UCSD-AML1 (cell line): Measurements from ENCODE around the gene KCNA3.

ENCODE experiments used
- DNase-seq: peaks from one replicate; lab custom pipeline; 2025; ENCODE audit not compliant: unreplicated experiment; lab: John Stamatoyannopoulos, UW

KCNA3 gene

DNA sequence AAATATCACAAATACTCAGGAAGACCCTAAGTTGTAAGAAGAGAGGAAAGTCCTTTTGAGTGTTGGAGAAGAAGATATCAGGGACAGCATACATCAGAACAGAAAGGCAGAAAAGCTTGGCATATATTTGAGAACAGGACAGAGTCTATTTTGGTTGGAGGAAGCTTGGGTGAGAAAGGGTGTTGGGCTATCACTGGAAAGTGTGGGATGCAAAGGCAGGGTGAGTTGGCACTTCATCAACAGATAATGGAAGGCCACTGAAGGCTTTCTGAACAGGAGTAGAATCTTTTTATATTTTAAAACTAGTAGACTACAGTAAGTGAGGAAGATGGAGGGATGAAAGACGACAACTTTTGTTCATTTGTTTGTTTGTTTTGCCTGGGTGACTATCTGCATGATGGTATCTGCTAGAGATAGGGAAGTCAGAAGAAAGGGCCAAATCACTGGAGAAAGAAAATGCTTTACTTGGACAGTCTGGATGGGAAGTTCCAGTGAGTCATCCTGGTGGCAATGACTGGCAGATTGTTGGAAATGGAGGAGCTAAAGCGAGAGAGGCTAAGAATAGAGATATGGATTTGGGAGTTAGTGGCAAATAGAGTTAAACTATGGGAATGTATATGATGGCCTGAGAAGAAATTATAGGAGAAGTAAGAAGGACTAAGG is 34.9 kb downstream of the KCNA3 start:
- no peak for DNase-seq

DNA sequence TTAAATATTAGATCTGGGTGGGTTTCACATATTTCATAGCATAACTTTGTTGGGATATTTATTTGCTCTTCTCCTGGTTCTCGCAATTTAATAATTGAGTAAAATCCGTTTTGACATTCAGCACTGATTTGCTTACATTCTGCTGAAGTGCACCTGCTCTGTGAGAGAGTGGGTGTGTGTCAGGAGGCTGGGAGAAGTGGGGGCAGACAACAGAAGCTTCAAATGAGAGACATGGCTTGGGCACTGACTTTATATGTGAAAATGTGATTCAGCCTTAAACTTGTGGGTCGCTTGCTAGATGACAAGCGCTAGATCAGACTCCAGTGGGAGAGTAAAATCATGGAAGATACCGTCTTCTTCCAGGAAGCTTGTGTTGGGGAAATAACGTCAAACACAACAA is 36.2 kb downstream of the KCNA3 start:
- no peak for DNase-seq

DNA sequence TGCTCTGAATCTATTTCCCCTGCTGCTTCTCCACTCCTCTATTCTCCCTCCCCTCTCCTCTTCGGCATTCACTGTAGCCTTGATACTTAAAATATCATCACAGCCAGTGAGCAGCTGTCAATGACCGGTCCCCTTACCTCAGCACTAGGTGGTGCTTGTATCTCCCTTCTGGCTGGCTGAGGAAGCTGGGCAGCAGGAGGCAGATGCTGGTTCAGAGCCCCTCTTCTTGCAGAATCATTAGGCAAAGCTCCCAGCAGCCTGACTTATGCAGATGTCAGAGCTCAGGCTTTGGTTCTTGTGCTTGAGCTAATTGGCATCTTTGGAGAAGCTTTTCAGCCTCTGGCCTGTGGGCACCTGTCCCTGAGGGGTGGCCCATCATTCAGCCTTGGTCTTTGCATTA is 36.7 kb downstream of the KCNA3 start:
- no peak for DNase-seq

DNA sequence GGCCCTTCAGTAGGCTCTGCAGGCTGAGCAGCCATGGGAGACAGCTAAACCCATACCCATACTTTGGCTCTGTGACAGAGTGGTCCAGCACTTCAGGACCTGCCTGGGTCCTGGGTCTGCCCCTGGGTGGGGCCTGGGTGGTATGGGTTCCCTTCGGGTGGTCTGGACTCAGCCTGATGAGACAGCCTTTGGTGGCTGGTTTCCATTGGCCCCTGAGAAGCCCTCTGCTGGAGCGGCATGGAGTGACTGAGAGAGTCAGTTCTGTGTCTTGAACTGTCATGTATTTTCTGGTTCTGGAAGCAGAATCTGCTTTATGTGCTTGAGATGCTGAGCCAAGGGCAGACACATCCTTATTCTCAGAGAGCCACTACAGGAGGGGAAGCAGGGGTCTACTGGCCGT is 37.3 kb downstream of the KCNA3 start:
- no peak for DNase-seq

DNA sequence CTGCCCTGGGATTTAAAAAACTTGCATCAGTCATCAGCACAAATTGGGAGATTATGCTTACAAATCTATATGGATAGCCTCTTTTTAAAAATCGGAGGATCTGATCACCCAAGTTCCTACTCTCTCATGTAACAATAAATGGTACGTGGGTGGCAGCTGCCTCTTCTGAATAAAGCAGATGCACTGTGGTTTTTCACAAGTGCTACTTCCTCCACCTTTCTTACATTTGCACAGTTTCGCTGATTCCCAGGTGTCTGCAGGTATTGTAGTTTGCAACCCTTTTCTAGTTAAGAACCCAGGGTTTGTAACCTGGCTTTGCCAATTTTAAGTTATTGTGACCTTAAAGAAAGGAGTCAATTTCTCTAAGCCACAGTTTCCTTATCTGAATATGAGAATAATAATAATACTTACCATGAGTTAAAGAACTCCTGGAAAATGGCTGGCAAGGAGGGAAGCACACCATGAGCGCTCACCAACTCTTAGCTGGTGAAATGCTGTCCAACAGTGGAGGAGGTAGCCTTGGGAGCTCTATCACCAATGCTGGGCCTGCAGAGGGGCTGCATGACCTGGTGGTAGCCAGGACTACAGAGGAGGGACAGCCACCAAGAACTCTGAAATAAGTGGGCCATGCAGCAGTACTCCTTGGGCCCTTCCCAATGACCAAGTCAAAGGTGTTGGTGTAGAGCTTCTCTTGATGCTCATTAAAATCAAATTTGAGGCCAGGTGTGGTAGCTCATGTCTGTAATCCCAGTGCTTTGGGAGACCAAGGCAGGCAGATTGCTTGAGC is 38.4 kb downstream of the KCNA3 start:
- DNase-seq: no peak

DNA sequence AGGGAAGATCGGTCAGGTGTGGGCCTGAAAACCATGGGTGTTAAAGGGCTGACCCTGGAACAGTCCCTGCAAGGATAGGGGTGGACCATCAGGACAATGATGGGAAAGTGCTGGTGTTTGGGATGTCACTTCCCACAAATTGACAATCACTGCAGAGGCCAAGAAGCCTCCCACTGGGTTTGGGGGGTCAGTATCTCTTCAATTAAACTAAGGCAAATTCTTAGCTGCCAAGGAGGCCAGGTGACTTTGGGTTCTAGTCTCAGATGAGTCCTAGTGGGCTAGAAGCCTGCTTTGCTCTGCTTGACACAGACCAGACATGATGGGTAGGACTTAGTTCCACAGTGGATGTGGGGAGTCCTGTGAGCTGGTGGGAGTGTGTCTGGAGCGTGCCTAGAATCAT is 39.3 kb downstream of the KCNA3 start:
- DNase-seq: no peak

DNA sequence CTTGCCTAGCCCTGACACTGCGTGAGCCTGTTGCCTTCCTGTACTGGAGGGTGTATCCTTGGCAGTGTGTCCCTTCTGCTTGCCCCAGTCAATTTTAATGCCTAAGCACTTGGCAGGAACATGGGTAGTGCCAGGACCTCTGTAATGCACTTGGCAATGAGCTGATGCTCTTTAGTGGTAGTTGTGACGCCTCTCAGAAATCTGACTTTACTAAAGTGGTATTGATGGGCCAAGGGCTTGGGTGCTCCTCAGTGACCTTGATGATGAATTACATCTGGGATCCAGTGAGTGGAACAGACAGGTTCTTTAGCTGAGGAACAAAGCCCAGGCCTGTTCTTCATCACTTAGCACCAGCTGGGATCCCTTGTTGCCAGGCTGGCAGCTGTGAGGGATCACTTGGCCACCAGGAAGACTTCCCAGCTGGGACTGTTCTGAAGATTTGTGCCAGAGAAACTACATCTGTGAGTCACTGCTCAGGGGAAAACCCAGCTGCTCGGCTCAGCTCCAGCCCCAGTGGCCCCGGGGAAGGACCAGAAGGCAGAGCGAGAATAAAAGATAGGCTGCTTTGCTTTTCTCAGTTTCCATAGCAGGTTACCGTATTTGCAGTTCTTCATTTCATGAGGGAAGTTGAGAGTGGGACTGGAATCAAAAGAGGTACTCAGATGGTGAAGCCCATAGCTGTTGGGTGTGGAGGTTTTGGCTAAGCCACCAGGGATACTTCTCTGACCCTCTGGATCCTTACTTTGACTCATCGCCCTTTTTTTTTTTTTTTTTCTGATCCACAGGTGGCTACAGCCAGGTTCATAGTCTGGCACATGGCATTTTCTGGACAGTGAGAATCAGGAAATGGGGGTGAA is 40.1 kb downstream of the KCNA3 start:
- DNase-seq: no peak

DNA sequence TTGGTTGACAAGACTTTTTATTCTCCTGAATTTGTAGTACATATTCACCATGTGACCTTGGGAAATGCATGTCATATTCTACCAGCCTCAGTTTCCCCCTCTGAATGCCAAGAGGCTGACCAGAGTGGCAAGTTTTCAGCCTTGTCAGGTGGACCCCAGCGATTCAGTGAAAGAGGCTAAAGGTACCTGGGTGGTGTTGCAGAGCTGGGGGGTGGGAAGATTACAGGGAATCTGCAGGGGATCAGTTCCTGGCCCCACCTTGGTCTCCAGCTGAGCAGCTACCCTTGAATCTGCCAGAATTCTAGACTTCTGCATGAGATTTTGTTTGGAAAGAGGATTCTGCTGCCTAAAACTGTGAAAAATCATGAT is 40.7 kb downstream of the KCNA3 start:
- DNase-seq: no peak

DNA sequence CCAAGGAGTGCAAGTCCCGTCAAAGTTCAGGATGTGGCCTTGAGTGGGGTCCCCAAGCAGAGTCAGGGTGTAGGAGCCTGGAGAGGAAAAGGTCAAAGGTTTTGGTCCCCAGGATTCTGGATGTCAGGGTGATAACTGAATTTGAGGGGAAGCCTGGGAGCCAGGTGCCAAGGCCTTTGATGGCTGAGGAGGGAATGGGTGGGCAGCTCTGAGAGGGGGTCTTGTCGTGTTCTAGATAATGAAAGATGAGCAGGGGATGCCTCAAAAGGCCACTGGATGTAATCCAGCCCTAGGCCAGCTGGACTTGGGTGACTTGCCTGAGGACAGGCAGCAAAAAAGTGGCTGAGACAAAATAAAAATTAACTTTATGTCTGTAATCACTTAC is 41.1 kb downstream of the KCNA3 start:
- no peak for DNase-seq

DNA sequence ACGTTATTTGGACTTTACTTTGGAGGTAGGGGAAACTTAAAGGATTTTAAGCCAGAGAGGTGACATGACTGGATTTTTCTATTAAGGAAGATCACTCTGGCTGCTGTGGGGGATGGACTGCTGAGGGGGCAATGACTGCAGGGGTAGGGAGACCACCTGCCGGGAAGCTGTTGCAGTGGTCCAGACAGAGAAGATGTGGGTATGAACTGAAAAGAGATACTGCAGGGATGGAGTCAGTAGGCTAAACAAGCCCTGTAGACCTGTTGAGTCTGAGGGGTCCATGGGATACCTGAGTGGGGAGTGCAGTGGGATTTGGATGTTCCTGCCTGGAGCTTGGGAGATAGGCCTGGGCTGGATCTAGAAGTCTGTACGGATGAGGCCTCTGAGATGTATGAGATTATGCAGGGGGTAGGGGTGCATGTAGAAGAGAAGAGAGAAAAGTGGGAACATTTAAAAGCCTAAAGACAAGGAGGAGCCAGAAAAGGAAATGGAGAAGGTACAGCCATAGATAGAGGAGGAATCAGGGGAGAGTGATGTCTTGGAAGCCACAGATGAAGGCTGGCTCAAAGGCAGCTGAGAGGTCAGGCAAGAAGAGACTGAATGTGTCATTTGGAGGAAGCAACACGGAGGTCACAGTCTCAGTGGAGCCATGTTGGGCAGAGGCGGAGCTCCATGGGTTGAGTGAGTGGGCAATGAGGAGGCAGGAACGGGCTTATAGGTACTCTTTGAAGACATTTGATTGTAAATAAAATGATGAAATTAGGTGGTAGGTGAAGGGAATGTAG is 42.7 kb downstream of the KCNA3 start:
- DNase-seq: no peak

DNA sequence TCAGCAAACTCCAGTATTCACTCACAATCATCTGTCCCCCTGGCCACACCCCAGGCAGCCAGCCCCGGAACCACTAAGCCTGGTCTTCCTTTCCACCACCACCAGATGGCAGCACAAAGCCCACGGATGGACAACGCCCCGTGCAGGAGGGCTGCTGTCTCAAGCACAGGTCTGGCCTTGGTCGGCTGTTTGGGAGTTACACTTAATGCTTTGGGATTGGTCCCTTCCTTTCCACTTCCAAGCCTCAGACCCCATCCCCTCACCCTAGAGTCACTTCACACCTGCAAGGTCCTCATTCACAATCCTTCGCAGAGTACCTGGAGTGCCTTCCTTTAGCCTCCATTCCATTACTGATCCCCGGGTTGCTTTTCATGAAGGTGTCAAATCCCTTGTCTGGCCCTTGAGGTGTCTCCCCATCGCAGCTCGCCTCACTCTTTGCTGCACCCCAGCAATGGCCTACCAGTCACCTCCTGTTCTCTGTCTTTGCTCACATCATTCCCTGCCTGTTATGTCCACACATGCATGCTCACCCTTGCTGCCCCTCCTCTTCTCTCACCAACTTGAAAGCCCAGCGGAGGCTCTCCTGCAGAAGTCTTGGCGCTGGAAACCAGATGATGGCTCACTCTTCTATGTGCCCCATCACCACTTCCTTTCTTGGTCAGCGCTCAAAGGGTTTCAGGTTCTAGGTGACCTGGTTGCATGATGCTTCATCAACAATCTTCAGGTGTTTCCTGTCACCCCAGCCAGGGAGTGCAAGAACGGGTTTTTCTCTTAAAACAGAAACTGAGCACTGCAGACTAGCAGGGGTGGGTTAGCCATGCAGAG is 43.7 kb downstream of the KCNA3 start:
- DNase-seq: peak; percentile 65

DNA sequence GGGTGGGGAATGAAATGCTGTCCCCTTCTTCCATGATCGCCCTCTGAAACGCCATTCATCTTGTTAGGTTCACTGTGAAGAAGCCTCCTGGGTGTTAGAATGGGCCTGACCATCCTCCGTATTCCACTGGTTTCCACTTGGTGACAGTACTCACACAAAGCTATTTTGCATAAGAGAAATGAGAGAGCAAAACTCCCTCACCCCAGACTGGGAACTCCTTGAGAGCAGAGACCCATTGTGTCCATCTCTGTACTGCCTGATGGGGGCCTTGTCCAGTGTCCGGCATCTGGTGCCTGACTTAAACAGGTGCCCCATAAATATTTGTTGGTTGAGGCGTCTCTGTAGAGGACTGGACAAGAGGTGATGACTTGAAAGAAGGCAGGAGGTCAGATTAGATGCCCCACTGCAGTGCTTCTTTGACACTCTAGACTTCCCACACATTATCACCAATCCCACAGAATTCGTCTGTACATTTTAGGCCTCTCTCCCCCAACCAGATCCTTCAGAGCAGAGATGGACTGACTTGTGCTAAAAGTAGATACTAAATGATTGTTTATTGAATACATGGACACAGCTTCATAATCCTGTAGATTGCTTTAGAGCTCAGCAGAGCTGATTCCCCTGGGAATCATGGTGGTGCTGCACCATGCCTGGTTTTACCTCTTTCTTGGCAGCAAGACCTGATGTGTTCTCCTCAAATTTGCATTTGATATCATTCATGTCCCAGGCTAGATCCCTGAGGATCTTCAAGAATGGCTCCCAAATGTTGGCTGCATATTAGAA is 46.2 kb downstream of the KCNA3 start:
- no peak for DNase-seq

DNA sequence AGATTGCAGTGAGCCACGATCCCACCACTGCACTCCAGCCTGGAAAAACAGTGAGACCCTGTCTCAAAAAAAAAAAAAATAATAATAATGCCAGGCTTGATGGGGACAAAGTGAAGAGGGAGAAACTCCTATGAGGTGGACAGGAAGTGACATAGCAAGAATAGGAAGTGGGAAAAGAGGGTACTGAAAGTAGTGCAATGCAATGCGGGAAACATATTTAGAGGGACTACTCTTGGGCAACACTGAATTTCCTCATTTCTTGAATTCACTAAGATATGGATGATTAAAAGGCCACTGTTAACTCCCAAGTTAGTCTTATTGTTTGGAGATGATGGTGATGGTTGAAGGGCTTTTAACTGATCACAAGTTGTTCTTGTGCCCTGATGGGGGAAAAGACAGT is 47.0 kb downstream of the KCNA3 start:
- DNase-seq: no peak

DNA sequence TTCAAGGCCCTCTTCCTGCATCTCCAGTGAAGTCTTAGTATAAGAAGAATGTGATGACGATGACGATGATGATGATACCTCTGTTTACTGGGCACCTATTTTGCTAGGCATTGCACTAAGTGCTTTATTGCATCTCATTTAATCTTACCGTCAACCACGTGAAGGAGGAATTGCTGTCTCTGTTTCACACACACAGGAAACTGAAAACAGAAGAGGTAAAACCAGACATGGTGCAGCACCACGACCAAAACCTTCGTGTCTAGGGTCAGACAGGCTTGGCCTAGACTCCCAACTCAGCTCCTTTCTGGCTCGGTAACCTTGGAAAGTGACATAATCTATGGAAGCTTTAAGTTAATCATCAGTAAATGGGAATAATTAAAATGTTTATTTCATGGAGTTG is 47.9 kb downstream of the KCNA3 start:
- no peak for DNase-seq
